Measurements from ENCODE around the gene MAPK8IP2.
"Not testable (repeated sequence)": the region's sequence is repeated elsewhere in the genome, so short reads cannot be mapped to it uniquely, and the experiment has no call there.

MAPK8IP2 gene

GRCh38 chr22:50620593-50621355 is 20.2 kb downstream of the MAPK8IP2 start:
- no peak for DNase-seq

DNA sequence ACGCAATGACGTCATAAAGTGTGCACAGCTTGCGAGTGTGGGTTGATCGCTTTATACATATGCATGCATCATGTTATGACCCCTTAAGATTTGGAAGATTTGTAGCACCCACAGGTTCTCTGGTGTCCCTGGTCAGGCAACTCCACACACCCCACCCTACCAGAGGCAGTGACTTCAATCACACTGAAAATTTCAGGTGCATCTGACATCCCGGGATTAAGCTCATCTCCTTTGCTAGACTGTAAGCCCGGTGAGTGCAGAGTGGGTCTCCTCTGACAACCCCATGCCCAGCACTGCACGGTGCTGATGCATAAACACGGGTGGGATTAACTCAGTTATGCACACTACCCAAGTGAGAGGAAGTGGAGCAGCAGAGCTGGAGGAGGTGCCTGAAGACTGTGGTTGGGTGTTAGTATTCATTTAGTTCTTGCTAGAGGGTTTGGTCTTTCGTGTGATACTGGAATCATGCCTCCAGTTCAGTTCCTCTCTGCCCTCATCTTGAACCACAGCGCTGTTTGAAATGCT is 20.8 kb downstream of the MAPK8IP2 start:
- DNase-seq = no peak

DNA sequence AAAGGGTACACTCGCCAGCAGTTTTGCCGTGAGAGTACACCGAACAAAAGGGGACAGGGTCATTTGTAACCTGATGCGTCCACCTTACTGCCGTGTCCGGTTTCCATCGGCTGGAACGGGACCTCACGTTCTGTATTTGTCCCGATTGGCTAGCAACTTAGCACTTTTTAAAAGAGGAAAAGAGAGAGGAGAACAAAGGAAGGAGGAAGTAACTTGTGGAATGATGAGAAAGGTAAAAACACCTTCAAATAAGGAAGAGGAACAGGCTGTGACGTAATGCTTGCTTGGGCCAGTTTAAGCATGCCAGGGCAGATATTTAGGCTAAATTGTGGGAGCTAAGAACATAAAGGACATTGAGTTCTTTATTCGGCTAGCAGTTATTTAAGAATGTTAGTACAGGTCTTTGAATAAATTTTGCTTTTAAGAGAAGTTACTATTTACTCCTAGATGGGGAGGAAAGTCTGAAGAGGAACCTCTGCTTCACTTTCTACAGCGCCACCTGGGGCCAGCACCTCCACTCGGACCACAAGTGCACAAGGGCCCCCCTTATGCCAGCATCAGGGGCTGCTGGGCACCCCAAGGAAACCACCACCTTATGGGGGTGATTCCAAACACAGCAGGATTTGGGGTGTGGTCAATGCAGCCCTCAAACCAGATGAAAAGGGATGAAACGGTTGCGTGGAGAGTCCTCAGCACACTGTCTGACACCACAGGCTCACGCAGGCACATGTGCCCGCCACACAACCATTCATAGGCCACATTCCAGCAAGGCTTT is 21.5 kb downstream of the MAPK8IP2 start:
- DNase-seq = no peak

GRCh38 chr22:50622723-50623327 is 22.2 kb downstream of the MAPK8IP2 start:
- peak; percentile 72 for DNase-seq

DNA sequence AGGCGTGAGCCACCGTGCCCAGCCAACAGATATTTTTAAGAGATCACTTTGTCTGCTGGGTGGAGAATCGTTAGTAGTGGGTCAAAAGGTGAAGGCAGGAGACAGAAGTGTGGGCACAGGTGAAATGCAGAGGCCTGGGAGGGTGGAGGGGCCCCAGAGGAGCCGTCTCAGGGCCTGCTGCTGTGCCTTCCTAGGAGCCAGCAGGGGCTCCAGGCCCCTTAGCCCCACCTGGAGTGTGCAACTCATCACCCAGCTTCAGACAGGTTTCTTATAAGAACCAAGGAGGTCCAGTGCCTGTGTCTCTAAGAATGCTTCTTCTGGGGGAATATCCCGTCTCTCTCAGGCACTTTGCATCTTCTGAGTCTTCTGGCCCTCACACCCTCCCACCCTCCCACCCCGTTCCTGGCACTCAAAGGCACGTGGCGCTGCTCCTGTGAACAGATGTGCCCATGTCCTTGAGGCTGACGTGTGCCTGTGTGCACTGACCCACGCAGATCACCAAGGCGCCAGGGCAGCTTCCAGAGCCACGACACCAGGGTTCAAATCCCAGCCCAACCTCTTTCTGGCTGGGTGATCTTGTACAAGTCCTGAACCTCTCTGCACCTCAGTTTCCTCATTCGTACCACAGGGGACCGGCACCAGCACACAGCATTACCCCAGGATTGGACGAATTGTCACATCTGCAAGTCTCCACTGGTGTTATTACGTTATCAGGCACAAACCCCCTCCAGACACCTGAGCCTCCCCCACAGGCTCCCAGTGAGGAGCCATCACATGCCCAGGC is 23.9 kb downstream of the MAPK8IP2 start:
- DNase-seq = no peak

GRCh38 chr22:50625131-50625567 is 24.6 kb downstream of the MAPK8IP2 start:
- DNase-seq = no peak

GRCh38 chr22:50625568-50626313 is 25.1 kb downstream of the MAPK8IP2 start:
- DNase-seq = no peak

GRCh38 chr22:50626314-50626849 is 25.8 kb downstream of the MAPK8IP2 start:
- no peak for DNase-seq

GRCh38 chr22:50626850-50627641 is 26.5 kb downstream of the MAPK8IP2 start:
- DNase-seq = no peak

DNA sequence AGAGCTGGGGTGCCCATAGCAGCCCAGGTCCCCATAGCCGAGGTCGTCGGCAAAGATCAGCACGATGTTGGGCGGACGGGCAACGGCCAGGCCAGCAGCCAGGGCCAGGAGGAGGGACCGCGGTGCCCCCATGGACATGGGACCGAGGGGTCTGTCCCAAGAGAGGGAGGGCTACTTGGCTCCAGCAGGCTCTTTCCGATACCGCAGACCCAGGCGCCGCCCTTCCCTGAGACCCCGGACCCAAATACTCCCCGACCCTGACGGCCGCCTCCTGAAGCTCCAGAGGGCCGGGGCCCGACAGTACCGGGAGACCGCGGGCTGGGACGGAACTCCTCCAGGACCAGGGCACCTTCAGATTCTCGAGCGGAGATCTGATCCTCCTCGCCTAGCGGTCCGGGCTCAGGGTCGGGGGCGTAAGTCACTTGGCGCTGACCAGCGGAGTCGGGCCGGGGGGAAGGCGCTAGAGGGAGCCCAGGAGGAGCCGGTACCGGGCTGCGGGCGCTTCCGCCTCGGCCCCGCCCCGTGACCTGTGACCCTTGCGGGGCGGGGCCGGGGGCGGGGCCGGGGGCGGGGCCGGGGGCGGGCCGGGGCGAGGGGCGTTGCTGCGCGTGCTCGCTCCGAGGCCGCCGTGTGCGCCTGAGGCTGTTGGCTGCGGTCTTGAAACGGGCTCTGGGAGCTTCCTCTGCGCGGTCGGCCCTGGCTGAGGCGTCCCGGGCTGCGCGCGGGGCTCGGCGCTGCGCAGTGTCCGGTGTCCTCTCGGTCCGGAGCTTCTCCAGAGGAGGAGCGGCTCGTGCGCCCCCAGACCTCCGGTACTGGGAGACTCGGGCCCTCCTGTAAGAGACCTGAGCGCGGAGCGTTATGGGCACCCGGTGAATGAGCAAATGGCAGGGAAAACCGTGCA is 27.3 kb downstream of the MAPK8IP2 start, which contains the start of gene ARSA:
TSS of gene ARSA (minus strand) at position 511 of the 901 bp plus-strand sequence. CDS start at position 138, 373 bp downstream.
- DNase-seq = peak; percentile 26

- DNase-seq = no peak
Measured at GRCh38 chr22:50628543-50629134, 28.0 kb downstream of the MAPK8IP2 start.

GRCh38 chr22:50630376-50630775 is 29.8 kb downstream of the MAPK8IP2 start:
- no peak for DNase-seq

- DNase-seq = no peak
Measured at GRCh38 chr22:50633086-50633485, 32.5 kb downstream of the MAPK8IP2 start.

- DNase-seq = no peak
Measured at GRCh38 chr22:50633771-50634170, 33.2 kb downstream of the MAPK8IP2 start.

DNA sequence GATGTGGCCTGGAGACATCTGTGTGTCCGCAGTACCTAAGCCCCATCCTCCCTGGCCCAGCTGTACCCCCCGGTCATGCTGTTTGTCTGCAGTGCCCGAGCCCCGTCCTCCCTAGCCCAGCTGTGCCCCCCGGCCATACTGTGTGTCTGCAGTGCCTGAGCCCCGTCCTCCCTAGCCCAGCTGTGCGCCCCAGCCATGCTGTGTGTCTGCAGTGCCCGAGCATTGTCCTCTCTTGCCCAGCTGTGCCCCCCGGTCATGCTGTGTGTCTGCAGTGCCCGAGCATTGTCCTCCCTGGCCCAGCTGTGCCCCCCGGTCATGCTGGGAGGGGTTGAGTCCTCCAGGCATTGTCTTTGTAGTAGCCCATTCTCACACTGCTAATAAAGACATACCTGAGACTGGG is 35.0 kb downstream of the MAPK8IP2 start:
- no peak for DNase-seq

GRCh38 chr22:50640296-50640695 is 39.7 kb downstream of the MAPK8IP2 start:
- not testable (repeated sequence) for DNase-seq

GRCh38 chr22:50640857-50641647 is 40.5 kb downstream of the MAPK8IP2 start:
- no peak for DNase-seq

Measured in NCI-H774 (cell line).